Upper lobe of left lung (tissue), 4 donors: ENCODE measurements around the gene DNER.

ENCODE experiments used
- CTCF ChIP-seq, 6 experiments: fragments of 450-650 bp in 4 of 6; fragments of 200-600 bp in 2 of 6; sonication (generic) in 2 of 6; IDR thresholded peaks; one replicate each; pipeline ENCODE4 v1.5.1; 2016 to 2019; ENCODE audit warnings: antibody characterized with exemption in 6 of 6
- POLR2A ChIP-seq, 4 donors: fragments of 450-650 bp; IDR thresholded peaks; one replicate each; pipeline ENCODE4 v1.5.1; 2016 to 2017; ENCODE audit warnings: antibody characterized with exemption in 4 of 4, mild to moderate bottlenecking in 2 of 4

DNA sequence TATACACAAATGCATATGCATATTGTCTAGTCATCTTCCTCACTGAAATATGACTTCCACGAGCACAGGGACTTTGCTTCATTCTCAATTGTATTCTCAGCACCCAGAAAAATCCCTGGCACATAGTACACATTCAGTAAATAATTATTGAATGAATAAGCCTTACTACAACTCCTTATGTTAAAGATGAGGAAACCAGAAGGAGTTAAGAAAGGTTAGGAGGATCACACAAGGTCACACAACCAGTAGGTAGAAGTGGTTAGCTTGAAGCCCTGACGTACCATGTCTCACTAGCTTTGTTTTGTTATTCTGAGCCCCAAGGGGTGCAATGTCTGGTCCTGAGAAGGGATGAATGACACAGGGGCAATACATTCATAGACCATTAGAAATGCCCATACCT, 222.3 kb downstream of the DNER start:
- no peak for TF ChIP-seq CTCF (IDR thresholded peaks at IDR 0.05)
- no peak for TF ChIP-seq POLR2A (IDR thresholded peaks at IDR 0.05)
